HepG2 (cell line): Measurements from ENCODE around the gene SNUPN.

ENCODE experiments used
- HMG20A ChIP-seq: IDR thresholded peaks from 2 replicates; pipeline ENCODE4 v1.6.1; 2016; ENCODE audit warnings: borderline replicate concordance
- HMGA1 ChIP-seq: sonication (generic); formaldehyde crosslinking; conservative IDR thresholded peaks from 2 replicates; pipeline ENCODE4 v1.4.0; 2020; ENCODE audit warnings: missing genetic modification reagents
- JUND ChIP-seq: sonication (generic); formaldehyde crosslinking; IDR thresholded peaks from 2 replicates; pipeline ENCODE4 v1.8.0; 2022; ENCODE audit warnings: mild to moderate bottlenecking, missing genetic modification reagents
- YY1 ChIP-seq: IDR thresholded peaks from 2 replicates; pipeline ENCODE4 v1.6.1; 2011; ENCODE audit warnings: low read length, low read depth, moderate library complexity, mild to moderate bottlenecking; ENCODE audit not compliant: insufficient read depth, insufficient replicate concordance
- TF ChIP-seq, protein P1 (sequence below): sonication (generic); formaldehyde crosslinking; IDR thresholded peaks from 2 replicates; pipeline ENCODE4 v1.5.0; 2020; ENCODE audit warnings: mild to moderate bottlenecking, missing genetic modification reagents, moderate library complexity
- TF ChIP-seq, protein P2 (sequence below): sonication (generic); formaldehyde crosslinking; conservative IDR thresholded peaks from 2 replicates; pipeline ENCODE4 v1.5.0; 2020; ENCODE audit warnings: missing genetic modification reagents
- TF ChIP-seq, protein P3 (sequence below): sonication (generic); formaldehyde crosslinking; IDR thresholded peaks from 2 replicates; pipeline ENCODE4 v1.4.0; 2020; ENCODE audit warnings: low read depth, mild to moderate bottlenecking, missing genetic modification reagents

DNA sequence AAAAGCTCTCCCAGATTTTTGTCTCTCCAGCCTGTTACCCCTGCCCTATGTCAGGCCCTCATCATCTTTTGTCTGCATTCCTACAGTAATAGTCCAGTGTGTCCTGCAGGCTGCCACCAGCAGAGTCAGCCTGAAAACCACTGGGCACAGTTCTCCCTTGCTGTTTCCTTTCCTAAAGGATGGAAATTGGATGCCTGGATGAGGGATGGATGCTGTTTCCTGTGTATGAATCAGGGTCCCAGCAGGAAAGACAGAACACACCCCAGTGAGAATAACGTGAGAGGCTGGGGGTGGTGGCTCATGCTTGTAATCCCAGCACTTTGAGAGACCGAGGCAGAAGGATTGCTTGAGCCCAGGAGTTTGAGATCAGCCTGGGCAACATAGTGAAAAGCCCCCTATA lies 18.9 kb upstream of the SNUPN start:
- TF ChIP-seq, protein P1, sequence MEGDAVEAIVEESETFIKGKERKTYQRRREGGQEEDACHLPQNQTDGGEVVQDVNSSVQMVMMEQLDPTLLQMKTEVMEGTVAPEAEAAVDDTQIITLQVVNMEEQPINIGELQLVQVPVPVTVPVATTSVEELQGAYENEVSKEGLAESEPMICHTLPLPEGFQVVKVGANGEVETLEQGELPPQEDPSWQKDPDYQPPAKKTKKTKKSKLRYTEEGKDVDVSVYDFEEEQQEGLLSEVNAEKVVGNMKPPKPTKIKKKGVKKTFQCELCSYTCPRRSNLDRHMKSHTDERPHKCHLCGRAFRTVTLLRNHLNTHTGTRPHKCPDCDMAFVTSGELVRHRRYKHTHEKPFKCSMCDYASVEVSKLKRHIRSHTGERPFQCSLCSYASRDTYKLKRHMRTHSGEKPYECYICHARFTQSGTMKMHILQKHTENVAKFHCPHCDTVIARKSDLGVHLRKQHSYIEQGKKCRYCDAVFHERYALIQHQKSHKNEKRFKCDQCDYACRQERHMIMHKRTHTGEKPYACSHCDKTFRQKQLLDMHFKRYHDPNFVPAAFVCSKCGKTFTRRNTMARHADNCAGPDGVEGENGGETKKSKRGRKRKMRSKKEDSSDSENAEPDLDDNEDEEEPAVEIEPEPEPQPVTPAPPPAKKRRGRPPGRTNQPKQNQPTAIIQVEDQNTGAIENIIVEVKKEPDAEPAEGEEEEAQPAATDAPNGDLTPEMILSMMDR (CRISPR knock-in tag), result no peak
- TF ChIP-seq, protein P2, sequence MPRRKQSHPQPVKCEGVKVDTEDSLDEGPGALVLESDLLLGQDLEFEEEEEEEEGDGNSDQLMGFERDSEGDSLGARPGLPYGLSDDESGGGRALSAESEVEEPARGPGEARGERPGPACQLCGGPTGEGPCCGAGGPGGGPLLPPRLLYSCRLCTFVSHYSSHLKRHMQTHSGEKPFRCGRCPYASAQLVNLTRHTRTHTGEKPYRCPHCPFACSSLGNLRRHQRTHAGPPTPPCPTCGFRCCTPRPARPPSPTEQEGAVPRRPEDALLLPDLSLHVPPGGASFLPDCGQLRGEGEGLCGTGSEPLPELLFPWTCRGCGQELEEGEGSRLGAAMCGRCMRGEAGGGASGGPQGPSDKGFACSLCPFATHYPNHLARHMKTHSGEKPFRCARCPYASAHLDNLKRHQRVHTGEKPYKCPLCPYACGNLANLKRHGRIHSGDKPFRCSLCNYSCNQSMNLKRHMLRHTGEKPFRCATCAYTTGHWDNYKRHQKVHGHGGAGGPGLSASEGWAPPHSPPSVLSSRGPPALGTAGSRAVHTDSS (CRISPR knock-in tag), result no peak
- TF ChIP-seq YY1 (no peak), HMGA1 (no peak), HMG20A (CRISPR knock-in tag) (no peak), JUND (CRISPR knock-in tag) (no peak)
- TF ChIP-seq, protein P3, sequence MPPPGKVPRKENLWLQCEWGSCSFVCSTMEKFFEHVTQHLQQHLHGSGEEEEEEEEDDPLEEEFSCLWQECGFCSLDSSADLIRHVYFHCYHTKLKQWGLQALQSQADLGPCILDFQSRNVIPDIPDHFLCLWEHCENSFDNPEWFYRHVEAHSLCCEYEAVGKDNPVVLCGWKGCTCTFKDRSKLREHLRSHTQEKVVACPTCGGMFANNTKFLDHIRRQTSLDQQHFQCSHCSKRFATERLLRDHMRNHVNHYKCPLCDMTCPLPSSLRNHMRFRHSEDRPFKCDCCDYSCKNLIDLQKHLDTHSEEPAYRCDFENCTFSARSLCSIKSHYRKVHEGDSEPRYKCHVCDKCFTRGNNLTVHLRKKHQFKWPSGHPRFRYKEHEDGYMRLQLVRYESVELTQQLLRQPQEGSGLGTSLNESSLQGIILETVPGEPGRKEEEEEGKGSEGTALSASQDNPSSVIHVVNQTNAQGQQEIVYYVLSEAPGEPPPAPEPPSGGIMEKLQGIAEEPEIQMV (CRISPR knock-in tag), result no peak
